ENCODE data around the gene AFAP1L2. TPM values are rescaled to one million over a fixed set of nuclear protein-coding genes. Genes with fewer than 3 reads are reported as not detected.

The AFAP1L2 gene
- total RNA-seq, 1 donor from 2014 or later: 8.1 TPM

DNA sequence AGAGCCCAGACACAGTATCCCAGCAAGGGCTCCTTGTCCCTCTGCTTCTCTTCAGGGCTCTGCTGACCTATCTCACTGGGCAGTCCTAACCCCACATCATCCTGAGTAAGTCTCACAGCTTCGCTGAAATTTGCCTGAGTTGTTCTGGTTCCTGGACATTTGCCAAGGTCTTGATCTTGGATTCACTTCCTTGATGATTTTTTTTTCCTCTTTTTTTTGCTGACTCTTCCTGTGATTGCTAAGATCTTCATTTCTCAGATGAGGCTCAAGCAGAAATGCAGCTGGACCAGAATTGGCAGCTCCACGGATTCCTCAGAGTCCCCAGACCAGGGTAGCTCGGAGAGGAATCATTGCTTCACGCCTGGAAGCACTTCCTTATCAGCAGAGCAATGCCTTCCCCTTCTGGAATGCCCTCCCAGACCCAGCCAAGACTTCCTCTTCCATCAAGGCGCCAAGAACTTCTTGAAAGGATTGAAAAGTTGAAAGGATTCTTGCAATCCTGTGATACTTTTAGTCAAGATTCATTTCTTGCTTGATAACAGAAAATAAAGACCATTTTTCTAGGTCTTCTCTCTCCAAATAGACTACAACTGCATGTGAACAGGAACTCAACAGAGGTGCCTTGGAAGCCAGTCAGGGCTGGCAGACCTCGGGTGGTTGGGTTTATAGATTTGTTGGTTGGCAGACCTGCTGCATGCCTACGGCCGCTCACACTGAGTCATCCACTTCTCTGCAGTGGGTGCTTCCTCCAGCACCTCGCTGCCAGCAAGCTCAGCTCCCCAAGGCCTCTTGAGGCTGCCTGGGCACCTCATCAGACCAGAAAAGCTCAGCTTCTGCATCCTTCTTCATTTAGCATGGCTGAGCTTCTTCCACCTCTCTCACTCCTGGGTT, 8.8 kb upstream of the AFAP1L2 start:
- DNase-seq: no peak

DNA sequence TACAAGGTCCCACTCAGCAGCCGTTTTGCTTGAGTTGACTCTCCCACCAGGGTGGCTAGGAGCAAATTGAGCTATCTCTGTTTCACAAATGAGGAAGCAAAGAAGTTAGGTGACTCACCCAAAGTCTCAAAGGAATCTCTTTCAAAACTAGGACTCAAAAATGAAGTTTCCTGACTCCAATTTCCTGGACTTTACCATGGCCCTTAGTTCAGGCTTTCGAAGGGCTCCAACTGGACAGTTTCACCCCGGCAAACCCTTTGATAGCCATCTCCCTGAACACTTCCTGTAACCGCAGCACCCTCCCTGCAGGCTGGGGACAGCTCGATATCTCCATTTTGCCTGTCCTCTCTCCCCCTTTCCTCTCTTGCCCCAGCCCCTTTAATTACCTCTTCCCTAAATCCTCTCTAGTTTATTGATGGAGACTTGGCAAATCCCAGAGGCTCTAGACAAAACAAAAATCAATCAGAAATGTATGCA, 4.7 kb upstream of the AFAP1L2 start:
- no peak for DNase-seq

DNA sequence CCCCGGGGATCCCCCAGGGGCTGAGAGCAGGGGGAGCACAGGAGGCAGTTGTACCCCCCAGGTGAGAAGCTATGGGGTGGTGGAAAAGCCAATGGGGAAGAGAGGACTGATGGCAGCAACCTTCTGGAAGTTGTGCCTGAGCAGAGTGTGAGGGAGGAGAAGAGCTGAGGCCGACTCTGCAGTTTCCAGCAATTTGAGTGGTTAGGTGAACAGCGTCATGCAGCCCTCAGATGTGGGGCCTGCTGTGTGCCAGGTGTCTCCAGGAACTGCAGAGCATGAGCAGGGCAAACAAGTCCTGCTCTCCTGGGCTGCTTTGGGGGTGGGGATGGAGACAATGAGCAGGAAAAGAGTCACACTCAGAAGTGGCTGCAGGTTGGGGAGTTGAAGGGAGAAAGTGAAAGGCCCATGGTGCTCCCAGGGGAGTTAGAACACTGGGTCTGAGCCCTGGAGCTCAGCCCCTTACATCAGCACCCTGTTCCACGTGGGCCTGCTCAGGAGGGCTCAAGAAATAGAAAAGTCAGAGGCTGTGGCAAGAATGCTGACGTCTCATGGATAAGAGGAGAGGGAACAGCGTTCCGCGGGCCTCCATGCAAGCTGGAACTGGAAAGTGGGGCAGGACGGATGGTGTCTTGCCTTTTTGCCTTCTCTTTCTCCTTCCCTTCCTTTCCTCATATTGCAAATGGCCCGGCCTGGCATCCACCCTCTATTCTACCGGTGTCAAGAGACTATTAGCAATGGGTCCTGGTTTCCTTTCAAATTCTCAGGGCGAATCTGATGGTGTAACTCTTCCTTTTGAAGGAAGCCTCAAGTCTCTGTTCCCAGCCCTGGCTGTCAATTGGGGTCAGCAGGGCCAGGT, 4.0 kb upstream of the AFAP1L2 start:
- DNase-seq: no peak

DNA sequence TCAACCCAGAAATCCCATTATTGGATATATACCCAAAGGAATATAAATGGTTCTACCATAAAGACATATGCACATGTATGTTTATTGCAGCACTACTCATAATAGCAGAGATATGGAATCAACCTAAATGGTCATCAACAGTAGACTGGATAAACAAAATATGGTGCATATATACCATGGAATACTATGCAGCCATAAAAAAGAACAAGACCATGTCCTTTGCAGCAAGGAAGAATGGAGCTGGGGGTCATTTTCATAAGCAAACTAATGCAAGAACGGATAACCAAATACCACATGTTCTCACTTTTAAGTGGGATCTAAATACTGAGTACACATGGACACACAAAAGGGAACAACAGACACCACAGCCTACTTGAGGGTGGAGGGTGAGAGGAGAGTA, 2.2 kb upstream of the AFAP1L2 start:
- no peak for DNase-seq

DNA sequence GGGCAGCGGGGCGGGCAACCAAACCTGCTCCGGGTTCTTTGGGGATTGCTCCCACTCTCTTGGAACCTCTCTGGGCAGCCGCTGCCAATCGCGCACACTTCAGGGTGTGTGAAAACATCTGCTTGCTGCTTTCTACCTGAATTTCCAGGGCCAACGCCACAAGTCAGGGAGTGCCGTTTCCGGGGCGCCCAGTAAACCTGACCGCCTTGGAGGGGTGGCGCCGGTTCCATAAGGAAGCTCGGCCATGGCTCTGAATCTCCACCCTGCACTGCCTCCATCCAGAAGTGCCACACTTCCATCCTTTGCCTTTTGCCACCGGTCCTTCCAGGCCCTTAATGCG, 679 bp upstream of the AFAP1L2 start:
- DNase-seq: no peak

DNA sequence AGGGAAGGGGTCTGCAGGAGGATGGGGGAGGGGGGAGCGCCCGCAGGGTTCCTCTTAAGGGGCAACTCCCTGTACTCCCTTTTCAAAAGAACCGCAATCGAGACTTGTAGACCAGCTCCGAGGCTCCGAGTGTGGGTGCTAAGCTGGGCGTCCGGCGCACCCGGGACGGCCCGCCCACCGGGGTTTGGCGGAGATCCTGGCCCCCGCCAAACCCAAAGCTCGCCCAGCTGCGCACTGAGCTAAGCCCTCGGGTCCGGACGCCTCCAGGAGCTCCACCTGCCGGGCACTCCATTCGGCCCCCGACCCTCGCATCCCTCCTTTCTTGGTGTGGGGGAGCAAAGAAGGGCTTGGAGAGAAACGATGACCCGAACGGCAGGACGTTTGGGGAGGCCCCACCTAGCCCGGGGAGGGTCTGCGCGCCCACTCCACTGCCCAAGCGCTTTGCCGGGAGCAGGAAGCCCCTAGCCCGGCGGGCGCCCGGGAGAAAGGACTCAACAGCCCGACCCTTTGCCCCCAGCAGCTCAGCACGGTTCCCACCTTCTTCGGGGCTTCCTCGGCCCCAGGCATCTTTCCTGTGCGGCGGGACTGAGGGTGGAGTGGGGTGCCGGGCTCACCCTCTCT, 651 bp downstream of the AFAP1L2 start:
- no peak for DNase-seq

DNA sequence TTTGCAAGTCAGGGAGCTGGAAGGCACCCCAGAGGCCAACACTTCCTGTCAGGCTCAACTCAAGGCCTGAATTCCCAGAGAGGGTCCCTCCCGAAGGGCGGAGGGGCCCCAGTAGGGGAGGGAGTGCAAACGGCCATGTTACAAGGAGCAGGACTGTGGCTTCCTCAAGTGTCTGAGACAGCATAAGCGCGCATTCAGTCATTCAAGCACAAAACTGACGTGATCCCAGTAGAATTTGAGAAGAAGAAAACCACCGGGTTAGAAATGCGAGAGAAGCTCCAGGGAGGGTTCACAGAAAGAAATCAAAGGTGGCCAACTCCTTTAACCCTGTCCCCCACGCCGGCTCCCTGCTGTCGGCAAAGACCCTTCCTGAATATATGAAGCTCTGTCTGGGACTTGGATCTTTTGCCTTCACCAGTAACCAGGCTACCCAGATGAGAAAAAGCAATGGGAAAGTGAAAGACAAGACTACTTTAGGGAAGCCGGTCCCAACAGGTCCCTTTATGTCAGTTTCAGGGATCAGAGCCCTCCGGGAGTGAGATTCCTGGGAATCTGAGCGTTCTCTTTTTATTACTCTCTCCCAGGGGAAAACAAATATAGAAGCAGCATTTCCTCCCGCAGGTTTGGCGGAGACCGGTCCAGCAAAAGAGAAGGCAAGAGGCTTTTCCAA, 1.3 kb downstream of the AFAP1L2 start:
- no peak for DNase-seq

GRCh38 chr10:114402233-114402632, 2.1 kb downstream of the AFAP1L2 start:
- DNase-seq: no peak

DNA sequence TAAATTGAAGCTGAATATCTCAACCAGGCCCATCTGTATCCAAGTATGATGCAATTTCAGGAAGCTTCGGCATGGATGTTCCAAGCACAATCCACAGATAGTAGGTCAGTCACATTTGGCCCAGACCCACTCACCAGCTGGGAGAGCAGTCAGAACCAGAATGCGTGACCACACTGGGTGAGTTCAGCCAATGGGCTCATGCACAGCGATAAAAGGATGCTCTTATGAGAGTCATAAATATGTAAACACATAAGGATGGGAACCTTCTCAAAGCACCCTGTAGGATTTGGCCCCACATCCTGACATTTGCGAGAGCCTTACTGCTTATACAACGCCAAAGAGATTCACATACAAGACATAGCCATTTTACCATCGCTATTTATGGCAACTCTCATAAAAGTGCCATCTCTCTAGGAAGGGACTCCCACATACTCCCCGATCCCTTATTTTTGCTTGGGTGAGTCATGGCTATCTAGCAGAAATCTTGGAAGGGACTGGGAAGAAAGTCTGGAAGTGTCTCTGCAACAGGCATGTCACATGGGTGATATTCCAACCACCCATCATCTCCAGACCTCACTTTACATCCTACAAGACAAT, 3.0 kb downstream of the AFAP1L2 start:
- DNase-seq: no peak

GRCh38 chr10:114400091-114400490, 4.2 kb downstream of the AFAP1L2 start:
- DNase-seq: no peak

DNA sequence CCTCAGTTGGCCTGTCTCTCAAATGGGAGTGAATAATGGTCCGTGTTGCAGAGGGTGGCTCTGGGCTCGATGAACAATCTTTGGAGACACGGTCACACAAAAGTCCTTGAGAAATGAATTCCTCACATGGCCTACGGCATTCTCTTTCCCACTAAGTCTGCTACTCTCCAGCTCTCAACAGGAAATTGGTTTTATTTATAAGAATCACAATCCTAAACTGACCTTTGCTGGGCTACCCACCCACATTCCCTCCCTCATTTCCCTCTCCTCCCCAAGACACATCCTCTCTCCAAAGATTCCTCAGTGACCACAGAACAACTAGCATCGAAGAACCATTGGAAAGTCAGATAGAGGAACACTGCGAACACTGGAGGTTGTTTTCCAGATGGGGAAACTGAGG, 4.7 kb downstream of the AFAP1L2 start:
- DNase-seq: no peak

DNA sequence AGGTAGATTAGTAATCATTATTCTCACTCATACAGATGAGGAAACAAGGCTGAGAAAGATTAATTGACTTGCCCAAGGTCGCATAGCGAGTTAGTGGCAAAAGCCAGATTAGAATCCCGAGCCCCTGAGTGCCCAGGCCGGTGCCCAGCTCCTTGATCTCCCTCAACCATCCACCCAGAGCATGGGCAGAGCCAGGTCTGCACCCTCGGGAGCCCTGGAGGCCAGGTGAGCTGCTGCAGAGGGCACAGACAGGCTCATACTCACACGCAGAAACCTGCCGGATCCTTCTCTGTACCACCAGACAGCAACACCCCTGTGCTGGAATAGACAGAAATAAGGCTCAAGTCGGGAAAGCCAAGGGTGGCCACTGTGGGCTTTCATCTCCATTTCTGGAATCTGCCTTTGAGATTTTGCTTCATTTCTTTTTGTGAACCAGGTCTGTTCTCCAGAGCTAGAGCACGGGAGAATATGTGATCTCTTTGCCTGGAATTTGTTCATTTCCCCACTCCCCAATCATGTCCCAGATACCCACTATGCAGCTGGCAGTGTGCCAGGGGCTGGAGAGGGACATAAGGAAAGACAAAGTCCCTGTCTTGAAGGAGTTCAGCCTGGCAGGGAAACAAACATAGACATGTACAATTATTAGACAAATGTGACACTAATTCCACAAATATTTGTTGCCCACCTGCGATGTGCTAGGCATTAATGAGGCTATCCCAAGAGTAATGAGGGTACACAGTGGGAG, 5.5 kb downstream of the AFAP1L2 start:
- no peak for DNase-seq

DNA sequence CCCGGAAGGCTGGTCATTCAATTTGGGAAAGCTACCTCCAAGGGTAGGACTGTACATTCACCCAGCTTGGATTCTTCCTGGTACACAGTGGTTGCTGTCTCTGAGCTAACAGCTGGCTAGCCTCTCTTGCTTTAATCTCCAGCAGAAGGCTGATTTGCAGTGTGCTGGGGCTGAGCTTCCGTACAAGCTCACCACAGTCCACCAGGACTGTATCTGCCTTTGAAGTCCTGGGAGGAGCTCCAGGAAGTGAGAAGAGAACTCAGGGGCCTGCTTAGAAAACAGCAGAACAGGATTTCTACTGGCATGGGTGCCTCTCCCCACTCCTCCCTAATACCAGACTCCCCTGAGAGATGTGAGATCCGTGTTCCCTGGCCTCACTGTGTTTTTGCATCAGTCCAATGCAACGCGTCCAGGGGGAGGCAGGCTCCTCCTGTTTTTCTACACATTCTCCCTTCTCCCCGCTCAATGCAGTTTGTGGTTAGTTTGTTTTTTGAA, 6.6 kb downstream of the AFAP1L2 start:
- no peak for DNase-seq

DNA sequence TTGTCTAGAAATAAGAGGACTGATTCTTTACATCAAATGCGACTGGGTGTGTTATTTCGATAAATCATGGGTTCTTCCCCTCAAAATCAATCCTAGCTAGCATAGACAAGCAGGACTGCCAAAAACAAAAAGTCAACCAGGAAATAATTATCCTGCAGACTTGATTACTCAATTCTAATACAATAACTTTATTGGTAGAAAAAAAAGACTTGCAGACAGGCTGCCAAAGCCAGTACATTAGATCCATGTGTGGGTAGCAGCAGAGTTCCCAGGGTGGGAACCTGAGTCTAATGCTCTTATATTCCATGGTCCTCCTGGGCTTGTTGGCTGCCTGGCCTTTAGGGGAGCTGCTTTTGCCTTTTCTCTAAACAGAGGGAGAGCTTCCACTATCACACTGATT, 7.8 kb downstream of the AFAP1L2 start:
- no peak for DNase-seq

DNA sequence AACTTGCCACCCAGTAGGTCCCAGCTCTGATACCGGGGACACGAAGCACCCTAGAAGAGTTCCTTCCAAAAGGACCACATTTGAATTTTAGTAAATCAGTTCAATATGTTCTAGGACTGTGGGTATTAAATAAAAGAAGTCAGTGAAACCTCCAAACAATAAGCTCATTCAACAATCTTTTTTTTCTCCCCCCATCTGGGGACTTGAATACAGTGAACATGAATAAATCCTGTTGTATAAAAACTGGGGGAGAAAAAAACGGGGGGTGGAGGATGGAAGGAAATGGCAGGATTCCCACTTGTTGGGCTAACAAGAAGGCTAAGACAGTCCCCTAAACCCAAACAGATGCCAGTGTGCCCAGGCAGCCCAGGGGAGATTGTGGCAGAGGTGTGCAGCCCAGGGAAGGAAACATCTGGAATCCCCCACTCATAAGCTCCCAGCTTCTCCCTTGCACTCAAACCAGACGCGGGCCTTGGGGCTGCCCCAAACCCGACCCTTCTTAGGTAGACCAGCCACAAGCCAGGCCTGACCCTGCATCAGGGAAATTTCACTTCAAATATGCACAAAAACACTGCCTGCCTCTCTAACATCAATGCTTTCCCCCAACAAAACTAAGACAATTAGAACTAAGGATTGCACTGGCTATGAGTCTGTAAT, 8.8 kb downstream of the AFAP1L2 start:
- no peak for DNase-seq

DNA sequence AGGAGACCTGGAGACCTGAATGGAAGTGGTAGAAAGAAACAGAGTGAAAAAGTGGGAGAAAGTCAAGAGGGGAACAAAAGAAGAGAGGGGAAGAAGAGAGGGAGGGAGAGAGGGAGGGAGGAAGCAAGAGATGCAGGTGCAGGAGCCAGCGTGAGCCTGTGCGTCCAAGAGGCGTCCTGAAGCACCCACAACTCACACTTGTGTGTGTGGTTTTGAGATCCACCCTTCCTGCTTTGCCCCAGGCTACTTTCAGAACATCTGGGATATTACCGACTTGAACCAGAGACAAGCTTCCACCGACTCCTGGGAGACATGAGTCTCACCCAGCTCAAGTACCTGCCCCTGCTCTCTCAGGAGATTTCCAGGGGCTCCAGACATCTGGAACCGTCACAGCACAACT, 9.8 kb downstream of the AFAP1L2 start:
- no peak for DNase-seq

DNA sequence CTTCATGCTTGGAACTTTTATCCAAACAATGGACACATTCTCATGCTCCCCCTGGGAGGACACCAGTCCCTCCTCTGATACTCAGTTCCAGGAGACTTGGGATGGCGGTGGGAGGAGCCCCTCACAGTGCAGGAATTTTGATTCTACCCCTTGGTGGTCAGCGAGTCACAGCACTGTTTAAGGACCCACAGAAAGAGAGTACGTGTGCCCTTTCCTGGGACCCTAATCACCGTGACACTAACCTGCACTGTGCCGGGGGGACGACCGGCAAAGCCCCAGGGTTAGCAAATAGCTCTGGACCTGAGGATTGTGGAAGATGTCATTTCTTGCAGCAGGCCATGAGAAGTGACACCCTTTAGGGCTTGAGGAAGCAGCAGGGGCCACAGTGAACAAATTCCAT, 10.4 kb downstream of the AFAP1L2 start:
- DNase-seq: no peak

GRCh38 chr10:114393482-114393881, 10.8 kb downstream of the AFAP1L2 start:
- no peak for DNase-seq

GRCh38 chr10:114392112-114392835, 12.0 kb downstream of the AFAP1L2 start:
- DNase-seq: no peak

GRCh38 chr10:114391599-114391998, 12.7 kb downstream of the AFAP1L2 start:
- DNase-seq: no peak
